K562 (cell line): ENCODE measurements around the gene ABCA7. TPM values are rescaled to one million over a fixed set of nuclear protein-coding genes. Genes with fewer than 3 reads are reported as not detected.

ENCODE experiments used
- CHAMP1 ChIP-seq: fragments of 450-650 bp; IDR thresholded peaks from 2 replicates; pipeline ENCODE4 v1.6.1; 2016; ENCODE audit warnings: mild to moderate bottlenecking
- CHD7 ChIP-seq: fragments of 200-600 bp; sonication (generic); IDR thresholded peaks from one replicate; pipeline ENCODE4 v1.6.1; 2012; ENCODE audit warnings: mild to moderate bottlenecking, low read depth, low read length, inconsistent platforms
- FUS ChIP-seq: fragments of 200-400 bp; formaldehyde crosslinking; optimal IDR thresholded peaks from 2 replicates; pipeline ENCODE3; 2017; ENCODE audit warnings: low read depth, low read length
- MYC ChIP-seq, 2 experiments: fragments of 250-450 bp in 1 of 2; sonication (Bioruptor Pico) in 1 of 2; IDR thresholded peaks; 2 replicates each; pipeline versions ENCODE4 v1.5.1 to v1.6.1; 2012 to 2021; ENCODE audit warnings: low read depth in 2 of 2, borderline replicate concordance in 1 of 2, improper control_type of control experiment in 1 of 2, low read length in 1 of 2, mild to moderate bottlenecking in 1 of 2, moderate library complexity in 1 of 2
- OTX1 ChIP-seq: fragments of 450-650 bp; formaldehyde crosslinking; IDR thresholded peaks from 2 replicates; pipeline ENCODE4 v1.4.0; 2022; ENCODE audit warnings: mild to moderate bottlenecking
- SLC30A9 ChIP-seq: fragments of 250-450 bp; sonication (Bioruptor Pico); IDR thresholded peaks from 2 replicates; pipeline ENCODE4 v1.8.0; 2022; ENCODE audit warnings: mild to moderate bottlenecking, moderate library complexity
- THRB ChIP-seq: fragments of 450-650 bp; formaldehyde crosslinking; conservative IDR thresholded peaks from 2 replicates; pipeline ENCODE4 v1.4.0; 2022; ENCODE audit warnings: mild to moderate bottlenecking, missing genetic modification characterization
- ZFPM2 ChIP-seq: fragments of 250-450 bp; sonication (Bioruptor Pico); IDR thresholded peaks from 2 replicates; pipeline ENCODE4 v1.5.1; 2022; ENCODE audit warnings: mild to moderate bottlenecking
- ZNF134 ChIP-seq: fragments of 250-450 bp; sonication (Bioruptor Pico); conservative IDR thresholded peaks from 2 replicates; pipeline ENCODE4 v1.4.0; 2020
- polyA plus RNA-seq, 8 experiments: library from polyadenylated mRNA; depleted of rRNA in 4 of 8; stranded (reverse) in 5 of 8; unstranded in 3 of 8; fragments of >200 nt; fragmentation: Nextera tagmentation in 2 of 8; fragmentation: Illumina TruSeq in 1 of 8; extraction: Ambion mirVana in 2 of 8; extraction: Trizol in 1 of 8; gene quantifications; 2 replicates each; pipeline versions ENCODE4 v1.2.1 to v1.2.3, GENCODE V29; 2011 to 2014; ENCODE audit warnings: inconsistent platforms in 1 of 8, missing spikeins in 1 of 8
- total RNA-seq, 7 experiments: library from RNA; depleted of rRNA in 6 of 7; stranded (reverse); fragments of >200 nt in 6 of 7; fragmentation: Illumina TruSeq in 2 of 7; extraction: Trizol in 2 of 7; gene quantifications; 2 replicates each; pipeline versions ENCODE4 v1.2.1 to v1.2.3, GENCODE V29; 2011 to 2021; ENCODE audit warnings: low replicate concordance in 1 of 7

ABCA7 gene
- total and polyA plus RNA-seq, 9 of the 15 experiments (the other 6 are each of a cell fraction or from before 2014, with no cell fraction given): 2.3 to 96.1 (median 31.2) TPM

- TF ChIP-seq CHD7: no peak
- TF ChIP-seq ZNF134 (CRISPR knock-in tag): no peak
- TF ChIP-seq CHAMP1: no peak
- TF ChIP-seq THRB (CRISPR knock-in tag): no peak
- TF ChIP-seq FUS: no peak
- TF ChIP-seq OTX1 (CRISPR knock-in tag): peak; percentile 64; the same call in 1 of the 2 replicates
- no peak for TF ChIP-seq MYC (IDR thresholded peaks at IDR 0.05; ENCODE audit: low read depth, low read length)
- no peak for TF ChIP-seq MYC (CRISPR knock-in tag; IDR thresholded peaks at IDR 0.05; ENCODE audit: borderline replicate concordance, low read depth)
- TF ChIP-seq SLC30A9: no peak
- TF ChIP-seq ZFPM2 (CRISPR knock-in tag): no peak
Observed at GRCh38 chr19:1062387-1063029, 22.6 kb downstream of the ABCA7 start (continued).
